T-helper 2 cell treated with Interferon-gamma antibody and Interleukin-4, amounts not matched to agents 100 ng/mL and 5 ng/mL, for 36 hours (primary cell): ENCODE data around the gene CHMP4A. TPM values are rescaled to one million over a fixed set of nuclear protein-coding genes. Genes with fewer than 3 reads are reported as not detected.

Source experiments
- intact Hi-C: fragments of 100-400 bp; cut with micrococcal nuclease; formaldehyde crosslinking; loops from one replicate; pipeline ENCODE4 v1.15.1; 2023
- total RNA-seq: library from RNA; stranded (reverse); gene quantifications from 2 replicates; pipeline ENCODE4 v1.2.3, GENCODE V29; 2022

Gene CHMP4A
- total RNA-seq, 1 donor from 2014 or later = 85.8 TPM

DNA sequence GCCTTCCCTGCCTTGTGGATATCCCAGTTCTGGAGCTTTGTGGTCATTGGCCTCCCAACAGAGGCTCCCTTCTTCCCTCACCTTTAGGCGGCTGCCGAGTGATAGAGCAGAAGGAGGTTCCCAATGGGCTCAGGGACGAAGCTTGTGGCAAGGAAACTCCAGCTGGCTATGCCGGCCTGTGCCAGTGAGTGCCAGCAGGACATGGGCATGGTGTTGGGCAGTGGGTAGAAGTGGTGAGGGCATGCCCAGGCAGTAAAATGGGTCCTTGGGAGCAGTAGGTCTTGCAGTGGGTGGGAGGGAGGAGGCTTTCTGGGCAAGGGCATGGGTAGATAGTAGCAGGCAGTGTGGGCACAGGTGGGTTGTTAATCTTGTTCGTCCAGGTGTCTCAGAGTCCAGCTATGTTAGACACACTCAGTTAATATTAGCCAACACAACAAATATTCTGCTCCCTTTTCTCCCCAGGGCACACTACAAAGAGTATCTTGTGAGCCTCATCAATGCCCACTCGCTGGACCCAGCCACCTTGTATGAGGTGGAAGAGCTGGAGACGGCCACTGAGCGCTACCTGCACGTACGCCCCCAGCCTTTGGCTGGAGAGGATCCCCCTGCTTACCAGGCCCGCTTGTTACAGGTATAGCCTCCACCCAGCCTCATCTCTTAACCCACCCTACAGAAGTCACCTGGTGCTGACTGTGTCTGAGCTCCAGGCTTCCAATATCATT lies 53.4 kb downstream of the CHMP4A start:
- intact Hi-C loops = loop anchor here (2.0 kb wide), 1 partner anchor 101 kb away; no protein-coding TSS in a partner anchor

Other genes starting within 250 kb of the CHMP4A start
- gene DHRS4L2, start 224.6 kb downstream of the CHMP4A start, total RNA-seq = 26.9 and 27.5 TPM in 2 replicates
- 0.73 and 0.82 TPM in 2 replicates for gene CARMIL3, start 161.5 kb downstream of the CHMP4A start, total RNA-seq
- gene CPNE6, start 141.9 kb downstream of the CHMP4A start, total RNA-seq = not detected in 2 replicates
- gene PCK2, start 119.2 kb downstream of the CHMP4A start, total RNA-seq = 55.4 and 60.4 TPM in 2 replicates
- 81.8 and 84.9 TPM in 2 replicates for gene DCAF11, start 98.7 kb downstream of the CHMP4A start, total RNA-seq
- 2.4 and 2.9 TPM in 2 replicates for gene NRL, start 98.5 kb downstream of the CHMP4A start, total RNA-seq
- gene FITM1, start 82.8 kb downstream of the CHMP4A start, total RNA-seq = 0.57 and 1.1 TPM in 2 replicates
- gene PSME1, start 77.3 kb downstream of the CHMP4A start, total RNA-seq = 517 and 520 TPM in 2 replicates
- 22.1 and 23.3 TPM in 2 replicates for gene EMC9, start 71.9 kb downstream of the CHMP4A start, total RNA-seq
- 725 and 729 TPM in 2 replicates for gene PSME2, start 66.9 kb downstream of the CHMP4A start, total RNA-seq
- 128 and 138 TPM in 2 replicates for gene RNF31, start 66.0 kb downstream of the CHMP4A start, total RNA-seq
- 264 and 265 TPM in 2 replicates for gene IRF9, start 52.2 kb downstream of the CHMP4A start, total RNA-seq
- 66.0 and 68.7 TPM in 2 replicates for gene REC8, start 41.4 kb downstream of the CHMP4A start, total RNA-seq
- gene IPO4, start 24.7 kb downstream of the CHMP4A start, total RNA-seq = 50.2 and 55.0 TPM in 2 replicates
- 41.2 and 42.6 TPM in 2 replicates for gene TM9SF1, start 18.0 kb downstream of the CHMP4A start, total RNA-seq
- gene TSSK4, start 7.8 kb downstream of the CHMP4A start, total RNA-seq = 0.34 and 0.39 TPM in 2 replicates
- gene MDP1, start 2.6 kb upstream of the CHMP4A start, total RNA-seq = 11.1 and 13.8 TPM in 2 replicates
- gene NEDD8, start 18.9 kb upstream of the CHMP4A start, total RNA-seq = 191 and 199 TPM in 2 replicates
- gene GMPR2, start 19.4 kb upstream of the CHMP4A start, total RNA-seq = 59.8 and 60.9 TPM in 2 replicates
- 129 and 136 TPM in 2 replicates for gene TINF2, start 29.1 kb upstream of the CHMP4A start, total RNA-seq
- 4.1 and 5.6 TPM in 2 replicates for gene TGM1, start 49.7 kb upstream of the CHMP4A start, total RNA-seq
- 45.9 and 54.4 TPM in 2 replicates for gene RABGGTA, start 58.1 kb upstream of the CHMP4A start, total RNA-seq
- 20.7 and 29.6 TPM in 2 replicates for gene DHRS1, start 86.3 kb upstream of the CHMP4A start, total RNA-seq
- 41.3 and 41.6 TPM in 2 replicates for gene NOP9, start 86.4 kb upstream of the CHMP4A start, total RNA-seq
- gene CIDEB, start 94.5 kb upstream of the CHMP4A start, total RNA-seq = 28.6 and 29.5 TPM in 2 replicates
- 16.6 and 17.5 TPM in 2 replicates for gene LTB4R2, start 96.7 kb upstream of the CHMP4A start, total RNA-seq
- gene LTB4R, start 98.0 kb upstream of the CHMP4A start, total RNA-seq = 19.2 and 23.4 TPM in 2 replicates
- 3.5 and 5.8 TPM in 2 replicates for gene ADCY4, start 121.6 kb upstream of the CHMP4A start, total RNA-seq
- gene RIPK3, start 126.5 kb upstream of the CHMP4A start, total RNA-seq = 29.7 and 34.6 TPM in 2 replicates
- gene NFATC4, start 154.7 kb upstream of the CHMP4A start, total RNA-seq = 0.09 TPM in 1 of 2 replicates, not detected in the other
- 0.14 TPM in 2 replicates for gene NYNRIN, start 185.5 kb upstream of the CHMP4A start, total RNA-seq
- 5.0 and 5.5 TPM in 2 replicates for gene CBLN3, start 216.2 kb upstream of the CHMP4A start, total RNA-seq
- gene KHNYN, start 216.5 kb upstream of the CHMP4A start, total RNA-seq = 76.6 and 79.3 TPM in 2 replicates
- gene SDR39U1, start 229.3 kb upstream of the CHMP4A start, total RNA-seq = 48.2 and 56.4 TPM in 2 replicates